ENCODE measurements around the gene HAND1. TPM values are rescaled to one million over a fixed set of nuclear protein-coding genes. Genes with fewer than 3 reads are reported as not detected.

Gene HAND1
- total RNA-seq, 1 donor from 2014 or later: 0.21 TPM

GRCh38 chr5:154446195-154447088 is 31.6 kb downstream of the HAND1 start:
- no peaks in the 10 kb centered on the region for H3K27me3 ChIP-seq (ENCODE audit: low read depth)
- no peak for TF ChIP-seq CTCF (IDR thresholded peaks at IDR 0.05)
- DNase-seq (peak; percentile 71), ATAC-seq (peak; percentile 37 to 57)
- intact Hi-C loops (cut with DNase I): no loop called here
- peaks cover 41% of the 10 kb centered on the region for H3K4me1 ChIP-seq
- no peaks in the 10 kb centered on the region for H3K9me3 ChIP-seq
- peak overlapping the region; percentile 90 for H3K27ac ChIP-seq
- H3K4me3 ChIP-seq: peak overlapping the region; percentile 78
- H3K36me3 ChIP-seq: peaks cover 20% of the 10 kb centered on the region

- peak within 1 kb of the TSS; percentile 78 for H3K4me3 ChIP-seq
- peaks cover 41% of the 10 kb centered on the region for H3K4me1 ChIP-seq
- peak within 1 kb of the TSS; percentile 90 for H3K27ac ChIP-seq
- H3K27me3 ChIP-seq (ENCODE audit: low read depth): no peaks in the 10 kb centered on the region
- ATAC-seq (peak; percentile 98 to 99), DNase-seq (peak; percentile 95)
- no peaks in the 10 kb centered on the region for H3K9me3 ChIP-seq
- intact Hi-C loops (cut with DNase I): no loop called here
- peaks cover 23% of the 10 kb centered on the region for H3K36me3 ChIP-seq
- no peak for TF ChIP-seq CTCF (IDR thresholded peaks at IDR 0.05)
Measured at GRCh38 chr5:154445422-154446194, 32.4 kb downstream of the HAND1 start, which contains the start of gene SAP30L. TSS of gene SAP30L (plus strand) at chr5:154445997. CDS start at chr5:154446605, 608 bp downstream.

GRCh38 chr5:154444556-154445421 is 33.2 kb downstream of the HAND1 start:
- no peaks in the 10 kb centered on the region for H3K27me3 ChIP-seq (ENCODE audit: low read depth)
- ATAC-seq (peak; percentile 9 to 25), DNase-seq (no peak)
- H3K36me3 ChIP-seq: peaks cover 31% of the 10 kb centered on the region
- peaks cover 38% of the 10 kb centered on the region for H3K4me1 ChIP-seq
- peak overlapping the region; percentile 78 for H3K4me3 ChIP-seq
- intact Hi-C loops (cut with DNase I): no loop called here
- H3K9me3 ChIP-seq: no peaks in the 10 kb centered on the region
- H3K27ac ChIP-seq: peak overlapping the region; percentile 90
- no peak for TF ChIP-seq CTCF (IDR thresholded peaks at IDR 0.05)

GRCh38 chr5:154442801-154443200 is 35.2 kb downstream of the HAND1 start:
- peaks cover 51% of the 10 kb centered on the region for H3K36me3 ChIP-seq
- DNase-seq (no peak), ATAC-seq (no peak)
- H3K27me3 ChIP-seq (ENCODE audit: low read depth): no peaks in the 10 kb centered on the region
- peaks cover 21% of the 10 kb centered on the region for H3K4me1 ChIP-seq
- H3K4me3 ChIP-seq: no peak overlapping the region
- intact Hi-C loops (cut with DNase I): no loop called here
- TF ChIP-seq CTCF (IDR thresholded peaks at IDR 0.05): no peak
- no peaks in the 10 kb centered on the region for H3K9me3 ChIP-seq
- no peak overlapping the region for H3K27ac ChIP-seq

- Histone ChIP-seq H3K27me3 (ENCODE audit: low read depth) (no peaks in the 10 kb centered on the region), H3K9me3 (no peaks in the 10 kb centered on the region), H3K27ac (no peak overlapping the region), H3K36me3 (peaks cover 72% of the 10 kb centered on the region), H3K4me1 (peaks cover 10% of the 10 kb centered on the region), H3K4me3 (no peak overlapping the region)
- DNase-seq (no peak), ATAC-seq (no peak)
- TF ChIP-seq CTCF (IDR thresholded peaks at IDR 0.05): no peak
- intact Hi-C loops (cut with DNase I): no loop called here
Measured at GRCh38 chr5:154440540-154440939, 37.5 kb downstream of the HAND1 start.
